Right lobe of liver (tissue), 4 donors: ENCODE data around the gene ADA.

Source experiments
- POLR2A ChIP-seq: fragments of 450-650 bp; IDR thresholded peaks from one replicate; pipeline ENCODE4 v1.6.1; 2017; ENCODE audit warnings: antibody characterized with exemption, mild to moderate bottlenecking
- TF ChIP-seq, protein P1 (sequence below), 4 donors: fragments of 200-600 bp in 3 of 4; fragments of 450-650 bp in 1 of 4; IDR thresholded peaks; one replicate each; pipeline versions ENCODE4 v1.5.1 to v1.8.0; 2016 to 2022; ENCODE audit warnings: antibody characterized with exemption in 4 of 4, mild to moderate bottlenecking in 2 of 4
- donor health status: DM: no; HTN: no; CAD: no.
- donor health status: DM: no; HTN: no; CAD: no.
- donor health status: DM: no; HTN: yes; CAD: no.

DNA sequence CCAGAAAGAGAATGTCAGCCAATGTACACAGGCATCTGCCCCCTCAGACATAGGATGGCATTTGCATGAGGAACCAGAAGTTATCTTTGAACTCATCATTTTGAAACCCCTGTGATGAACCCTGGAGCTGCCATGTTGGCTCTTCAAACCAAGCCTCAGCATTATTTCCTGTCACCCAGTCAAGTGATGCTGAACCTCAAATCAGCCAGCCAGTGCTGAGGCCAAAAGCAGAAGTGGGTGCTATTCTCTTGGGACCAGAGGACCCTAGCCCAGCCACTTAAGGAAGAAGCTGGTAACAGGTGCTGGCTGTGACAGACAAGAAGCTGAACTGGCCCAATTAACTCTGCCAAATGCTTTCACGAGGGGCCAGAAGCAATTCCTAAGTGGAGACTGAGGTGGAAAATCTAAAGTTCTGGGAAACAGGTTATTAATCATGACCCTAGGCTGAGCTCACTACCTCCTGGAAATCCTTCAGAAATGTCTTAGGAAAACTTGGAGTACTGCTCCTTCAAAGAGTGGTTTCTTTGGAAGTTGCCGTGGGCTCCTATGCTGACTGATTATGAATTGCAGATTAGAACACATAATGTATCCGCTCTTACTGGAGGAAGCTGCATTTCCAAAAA is 65.1 kb downstream of the ADA start:
- TF ChIP-seq, protein P1, sequence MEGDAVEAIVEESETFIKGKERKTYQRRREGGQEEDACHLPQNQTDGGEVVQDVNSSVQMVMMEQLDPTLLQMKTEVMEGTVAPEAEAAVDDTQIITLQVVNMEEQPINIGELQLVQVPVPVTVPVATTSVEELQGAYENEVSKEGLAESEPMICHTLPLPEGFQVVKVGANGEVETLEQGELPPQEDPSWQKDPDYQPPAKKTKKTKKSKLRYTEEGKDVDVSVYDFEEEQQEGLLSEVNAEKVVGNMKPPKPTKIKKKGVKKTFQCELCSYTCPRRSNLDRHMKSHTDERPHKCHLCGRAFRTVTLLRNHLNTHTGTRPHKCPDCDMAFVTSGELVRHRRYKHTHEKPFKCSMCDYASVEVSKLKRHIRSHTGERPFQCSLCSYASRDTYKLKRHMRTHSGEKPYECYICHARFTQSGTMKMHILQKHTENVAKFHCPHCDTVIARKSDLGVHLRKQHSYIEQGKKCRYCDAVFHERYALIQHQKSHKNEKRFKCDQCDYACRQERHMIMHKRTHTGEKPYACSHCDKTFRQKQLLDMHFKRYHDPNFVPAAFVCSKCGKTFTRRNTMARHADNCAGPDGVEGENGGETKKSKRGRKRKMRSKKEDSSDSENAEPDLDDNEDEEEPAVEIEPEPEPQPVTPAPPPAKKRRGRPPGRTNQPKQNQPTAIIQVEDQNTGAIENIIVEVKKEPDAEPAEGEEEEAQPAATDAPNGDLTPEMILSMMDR (IDR thresholded peaks at IDR 0.05): no peak
- no peak for TF ChIP-seq POLR2A
